GM18861 (cell line): Measurements from ENCODE around the gene PACSIN3.
"Not testable (repeated sequence)": the region's sequence is repeated elsewhere in the genome, so short reads cannot be mapped to it uniquely, and the experiment has no call there.

Source experiments
- ATAC-seq: cut with Tn5 transposase; IDR thresholded peaks from one replicate; pipeline ENCODE4 v1.9.1; 2021; ENCODE audit not compliant: unreplicated experiment

PACSIN3 gene

GRCh38 chr11:47198161-47198560 lies 11.9 kb upstream of the PACSIN3 start:
- ATAC-seq: not testable (repeated sequence)

- ATAC-seq: no peak
Measured at GRCh38 chr11:47192111-47192510, 5.9 kb upstream of the PACSIN3 start.

GRCh38 chr11:47191137-47191536 lies 4.9 kb upstream of the PACSIN3 start:
- not testable (repeated sequence) for ATAC-seq

- ATAC-seq: no peak
Measured at GRCh38 chr11:47189100-47189834, 3.0 kb upstream of the PACSIN3 start.

GRCh38 chr11:47188259-47188658 lies 2.0 kb upstream of the PACSIN3 start:
- no peak for ATAC-seq

- no peak for ATAC-seq
Measured at GRCh38 chr11:47187723-47188122, 1.5 kb upstream of the PACSIN3 start.

GRCh38 chr11:47186700-47187695 lies 764 bp upstream of the PACSIN3 start:
- no peak for ATAC-seq

- no peak for ATAC-seq
Measured at GRCh38 chr11:47185305-47186075, 744 bp downstream of the PACSIN3 start.

- ATAC-seq: no peak
Measured at GRCh38 chr11:47184711-47185304, 1.4 kb downstream of the PACSIN3 start.

- no peak for ATAC-seq
Measured at GRCh38 chr11:47183969-47184368, 2.3 kb downstream of the PACSIN3 start.

GRCh38 chr11:47183031-47183856 lies 3.0 kb downstream of the PACSIN3 start:
- no peak for ATAC-seq

GRCh38 chr11:47182380-47182779 lies 3.9 kb downstream of the PACSIN3 start:
- ATAC-seq: no peak

GRCh38 chr11:47181271-47181670 lies 5.0 kb downstream of the PACSIN3 start:
- ATAC-seq: no peak

- no peak for ATAC-seq
Measured at GRCh38 chr11:47180006-47180787, 6.0 kb downstream of the PACSIN3 start.

- no peak for ATAC-seq
Measured at GRCh38 chr11:47179655-47179991, 6.6 kb downstream of the PACSIN3 start.

- no peak for ATAC-seq
Measured at GRCh38 chr11:47178737-47179654, 7.2 kb downstream of the PACSIN3 start.

GRCh38 chr11:47178316-47178715 lies 7.9 kb downstream of the PACSIN3 start:
- no peak for ATAC-seq

GRCh38 chr11:47177846-47178245 lies 8.4 kb downstream of the PACSIN3 start:
- ATAC-seq: no peak
